DMS53 treated with DMSO at 0.1 percent for 48 hours (cell line): ENCODE results near the gene RILPL2.
"Not testable (repeated sequence)": the region's sequence is repeated elsewhere in the genome, so short reads cannot be mapped to it uniquely, and the experiment has no call there.

Experiments
- DNase-seq: peaks from one replicate; lab custom pipeline; 2025; ENCODE audit not compliant: unreplicated experiment; lab: John Stamatoyannopoulos, UW

RILPL2 gene

DNA sequence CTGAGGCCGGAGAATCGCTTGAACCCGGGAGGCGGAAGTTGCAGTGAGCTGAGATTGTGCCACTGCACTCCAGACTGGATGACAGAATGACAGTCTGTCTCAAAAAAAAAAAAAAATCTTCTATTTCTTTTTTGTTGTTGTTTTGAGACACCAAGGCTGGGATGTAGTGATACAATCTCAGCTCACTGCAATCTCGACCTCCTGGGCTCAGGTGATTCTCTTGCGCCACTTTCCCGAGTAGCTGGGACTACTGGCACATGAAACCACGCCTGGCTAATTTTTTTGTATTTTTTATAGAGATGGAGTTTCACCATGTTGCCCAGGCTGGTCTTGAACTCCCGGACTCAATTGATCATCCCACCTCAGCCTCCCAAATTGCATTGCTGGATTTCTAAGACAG lies 14.2 kb upstream of the RILPL2 start:
- DNase-seq: no peak

- DNase-seq: no peak
These were observed 13.4 kb upstream of the RILPL2 start for GRCh38 chr12:123449856-123450255.

DNA sequence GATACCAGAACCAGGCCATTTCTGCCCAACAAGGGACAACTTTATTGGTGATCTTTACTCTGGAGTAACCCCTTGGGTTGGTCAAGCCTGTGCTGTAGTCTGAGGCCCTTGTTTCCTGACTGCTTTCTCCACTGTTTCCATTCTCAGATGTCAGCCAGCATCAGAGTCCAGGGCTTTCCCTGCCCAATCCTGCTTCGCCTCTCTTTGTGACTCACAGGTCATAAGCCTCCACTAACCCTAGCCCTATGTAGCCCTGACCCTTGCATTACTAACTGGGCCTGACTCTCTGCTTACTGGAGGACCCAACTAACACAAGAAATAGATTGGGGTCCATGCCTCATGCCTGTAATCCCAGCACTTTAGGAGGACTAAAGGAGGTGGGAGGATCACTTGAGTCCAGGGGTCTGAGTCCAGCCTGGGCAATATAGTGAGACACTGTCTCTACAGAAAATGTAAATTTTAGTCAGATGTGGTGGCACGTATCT lies 12.8 kb upstream of the RILPL2 start:
- DNase-seq: no peak

- no peak for DNase-seq
These were observed 9.8 kb upstream of the RILPL2 start for GRCh38 chr12:123446333-123446713.

DNA sequence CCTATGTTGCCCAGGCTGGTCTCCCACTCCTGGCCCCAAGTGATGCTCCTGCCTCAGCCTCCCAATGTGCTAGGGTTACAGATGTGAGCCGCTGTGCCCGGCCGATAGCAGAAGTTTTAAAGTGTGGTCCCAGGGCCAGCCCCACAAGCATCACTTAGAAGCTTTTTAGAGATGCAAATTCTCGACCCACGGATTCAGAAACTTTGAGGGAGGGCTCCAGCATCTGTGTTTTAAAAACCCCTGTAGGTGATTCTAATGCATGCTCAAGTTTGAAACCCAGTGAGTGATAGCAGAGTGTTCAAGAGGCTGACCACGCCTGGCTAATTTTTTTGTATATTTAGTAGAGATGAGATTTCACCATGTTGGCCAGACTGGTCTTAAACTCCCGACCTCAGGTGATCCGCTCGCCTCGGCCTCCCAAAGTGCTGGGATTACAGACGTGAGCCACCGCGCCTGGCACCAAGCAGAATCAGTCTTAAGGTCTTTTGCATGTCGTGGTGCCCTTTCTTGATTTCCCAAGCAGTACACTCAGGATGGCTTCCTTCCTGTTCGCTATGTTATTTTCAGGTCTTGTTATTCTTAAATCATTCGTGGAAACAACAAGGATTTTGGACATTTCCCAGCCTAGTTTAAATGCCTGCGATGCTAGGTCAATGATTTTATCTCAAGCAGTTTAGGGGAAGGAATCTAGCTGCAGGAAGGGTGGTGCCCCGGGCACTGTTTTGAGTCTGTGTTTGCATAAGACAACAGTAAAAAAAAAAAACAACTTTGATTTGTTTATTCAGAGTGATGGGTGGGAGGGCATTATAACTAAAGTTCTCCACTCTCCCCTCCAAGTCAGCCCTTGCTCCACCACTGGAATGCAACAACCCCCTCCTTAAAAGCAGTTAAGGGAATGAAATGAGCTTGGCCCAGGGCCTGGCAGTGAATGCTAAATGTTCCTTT lies 9.2 kb upstream of the RILPL2 start:
- DNase-seq: no peak

- no peak for DNase-seq
These were observed 7.9 kb upstream of the RILPL2 start for GRCh38 chr12:123444092-123445026.

DNA sequence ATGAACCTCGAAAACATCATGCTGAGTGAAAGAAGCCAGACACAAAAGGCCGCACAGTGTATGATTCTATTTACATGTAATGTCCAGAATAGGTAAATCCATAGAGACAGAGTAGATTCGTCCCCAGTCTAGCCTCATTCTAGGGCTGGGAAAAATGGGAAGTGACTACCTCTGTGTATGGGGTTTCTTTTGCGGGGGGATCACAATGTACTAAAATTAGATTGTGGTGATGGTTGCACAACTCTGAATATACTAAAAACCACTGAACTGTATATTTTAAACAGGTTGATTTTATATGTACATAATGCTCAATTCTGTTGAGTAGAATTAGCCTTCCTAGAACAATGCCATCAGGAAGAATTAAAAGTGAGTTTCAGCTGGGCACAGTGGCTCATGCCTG lies 6.3 kb upstream of the RILPL2 start:
- no peak for DNase-seq

- DNase-seq: no peak
These were observed 5.2 kb upstream of the RILPL2 start for GRCh38 chr12:123441523-123442164.

GRCh38 chr12:123435636-123436016 lies 858 bp downstream of the RILPL2 start:
- no peak for DNase-seq

DNA sequence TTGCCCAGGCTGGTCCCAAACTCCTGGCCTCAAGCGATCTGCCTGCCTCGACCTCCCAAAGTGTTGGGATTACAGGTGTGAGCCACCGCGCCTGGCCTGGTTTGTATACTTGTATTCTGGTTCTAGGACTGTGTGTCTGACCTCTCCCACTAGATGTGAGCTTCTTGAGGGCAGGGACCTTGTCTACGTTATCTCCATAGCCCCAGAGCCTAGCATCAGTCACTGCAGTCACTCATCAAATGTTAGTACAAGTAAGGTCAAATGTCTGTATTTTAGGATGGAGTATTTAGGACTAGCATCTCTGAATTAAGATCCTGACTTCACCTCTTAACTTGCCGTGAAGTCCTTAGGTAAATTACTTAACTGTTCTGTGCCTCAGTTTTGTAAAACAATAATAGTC lies 2.9 kb downstream of the RILPL2 start:
- DNase-seq: no peak

GRCh38 chr12:123431951-123432817 lies 4.3 kb downstream of the RILPL2 start:
- not testable (repeated sequence) for DNase-seq

DNA sequence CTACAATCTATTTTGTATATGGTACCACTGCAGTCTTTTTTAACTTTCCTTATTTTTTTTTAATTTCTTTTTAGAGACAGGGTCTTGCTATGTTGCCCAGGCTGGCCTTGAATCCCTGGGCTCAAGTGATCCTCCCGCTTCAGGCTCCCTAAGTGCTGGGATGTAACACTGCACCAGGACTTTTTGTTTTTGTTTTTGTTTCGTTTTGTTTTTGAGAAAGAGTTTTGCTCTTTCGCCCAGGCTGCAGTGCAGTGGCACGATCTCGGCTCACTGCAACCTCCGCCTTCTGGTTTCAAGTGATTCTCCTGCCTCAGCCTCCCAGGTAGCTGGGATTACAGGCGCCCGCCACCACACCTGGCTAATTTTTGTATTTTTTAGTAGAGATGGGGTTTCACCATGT lies 7.4 kb downstream of the RILPL2 start:
- not testable (repeated sequence) for DNase-seq

GRCh38 chr12:123428591-123428990 lies 7.9 kb downstream of the RILPL2 start:
- DNase-seq: no peak

DNA sequence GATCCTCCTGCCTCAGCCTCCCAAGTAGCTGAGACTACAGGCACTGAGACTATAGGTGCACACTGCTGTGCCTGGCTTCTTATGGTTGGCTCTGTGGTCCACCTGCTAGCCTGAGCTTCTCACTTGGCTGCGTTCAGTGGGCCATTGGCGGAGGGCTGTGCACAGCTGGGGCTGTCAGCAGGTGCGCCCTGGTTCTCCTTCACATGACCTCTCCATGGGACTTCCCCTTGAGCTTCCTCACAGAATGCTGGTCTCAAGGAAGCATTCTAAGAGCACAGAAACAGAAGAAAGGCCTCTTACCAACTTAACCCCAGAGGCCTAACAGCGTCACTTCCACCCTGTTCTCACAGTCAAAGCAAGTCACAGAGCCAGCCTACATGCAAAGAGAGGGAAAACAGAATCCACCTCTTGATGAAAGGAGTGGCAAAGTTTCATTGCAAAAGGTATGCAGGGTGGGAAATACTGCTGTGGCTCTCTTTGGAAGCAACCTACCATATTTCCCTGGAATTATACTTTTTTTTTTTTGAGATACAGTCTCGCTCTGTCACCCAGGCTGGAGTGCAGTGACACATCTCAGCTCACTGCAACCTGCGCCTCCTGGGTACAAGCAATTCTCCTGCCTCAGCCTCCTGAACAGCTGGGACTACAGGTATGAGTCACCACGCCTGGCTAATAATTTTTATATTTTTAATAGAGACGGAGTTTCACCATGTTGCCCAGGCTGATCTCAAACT lies 9.3 kb downstream of the RILPL2 start:
- DNase-seq: no peak

DNA sequence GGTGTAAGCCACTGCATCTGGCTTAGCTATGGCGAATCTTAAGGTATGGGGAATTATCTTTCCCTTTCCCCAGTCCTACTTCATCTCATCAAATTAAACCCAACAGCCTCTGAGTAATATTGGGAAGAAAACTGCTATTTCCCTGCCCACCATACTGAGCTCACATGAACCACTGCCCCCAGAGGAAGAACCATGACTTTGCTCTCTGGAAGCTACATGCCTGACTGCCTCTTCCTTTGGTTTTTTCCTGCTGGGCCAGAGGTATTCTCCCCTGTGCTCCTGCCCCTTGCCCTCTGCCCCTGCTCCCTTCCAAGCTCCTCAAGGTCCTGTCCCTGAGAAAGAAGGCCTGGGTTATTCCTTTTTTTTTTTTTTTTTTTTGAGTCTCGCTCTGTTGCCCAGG lies 15.2 kb downstream of the RILPL2 start:
- DNase-seq: no peak

- no peak for DNase-seq
These were observed 26.5 kb downstream of the RILPL2 start for GRCh38 chr12:123410041-123410412.

- not testable (repeated sequence) for DNase-seq
These were observed 27.0 kb downstream of the RILPL2 start for GRCh38 chr12:123409284-123410040.

GRCh38 chr12:123408619-123409018 lies 27.9 kb downstream of the RILPL2 start:
- DNase-seq: not testable (repeated sequence)

GRCh38 chr12:123407934-123408333 lies 28.6 kb downstream of the RILPL2 start:
- DNase-seq: not testable (repeated sequence)
